ENCODE results near the gene LRMDA. TPM values are rescaled to one million over a fixed set of nuclear protein-coding genes. Genes with fewer than 3 reads are reported as not detected.

Gene LRMDA
- total and polyA plus RNA-seq, 10 of the 15 experiments (the other 5 are each of a cell fraction or from before 2014, with no cell fraction given): 0.07 to 0.54 (median 0.29) TPM; not detected in 4

DNA sequence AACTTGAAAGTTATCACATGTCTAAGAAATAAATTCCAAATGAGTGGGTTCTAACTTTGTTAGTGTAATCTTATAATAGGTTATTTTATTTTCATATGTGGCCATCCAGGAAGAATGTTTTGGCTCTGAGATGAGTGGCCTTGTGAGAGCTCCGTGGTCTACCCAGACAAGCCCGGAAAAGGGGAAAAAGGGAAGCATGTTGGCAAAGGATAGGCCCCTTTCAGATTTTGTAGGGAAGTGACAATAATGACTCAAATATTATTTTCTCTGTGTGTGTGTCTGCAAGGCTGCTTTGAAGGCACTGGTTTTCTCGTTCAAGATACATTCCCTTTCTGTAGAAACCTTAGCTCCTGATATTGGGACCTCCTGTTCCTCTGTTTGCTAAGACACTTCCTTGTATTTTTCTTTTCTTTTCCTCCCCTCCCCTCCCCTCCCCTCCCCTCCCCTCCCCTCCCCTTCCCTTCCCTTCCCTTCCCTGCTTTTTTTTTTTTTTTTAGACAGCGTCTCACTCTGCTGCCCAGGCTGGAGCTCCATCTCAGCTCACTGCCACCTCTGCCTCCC, 240.8 kb downstream of the LRMDA start:
- H3K79me2 ChIP-seq (ENCODE audit: control insufficient read depth, insufficient read depth, low read length): no peaks in the 10 kb centered on the region
- H3K9ac ChIP-seq (ENCODE audit: control insufficient read depth, insufficient read depth, low read length): no peak overlapping the region
- CTCF ChIA-PET: interaction anchor here (0.7 kb wide), 1 partner anchor 26 kb away, joined by 4 read pairs; no protein-coding TSS in a partner anchor
- no peaks in the 10 kb centered on the region for H4K20me1 ChIP-seq (ENCODE audit: control insufficient read depth, insufficient read depth)
- no peaks in the 10 kb centered on the region for H3K36me3 ChIP-seq (ENCODE audit: control insufficient read depth in 2 of 2, insufficient read depth in 2 of 2, low read length in 1 of 2)
- POLR2A ChIA-PET: no interaction called here
- WGBS (ENCODE audit: insufficient coverage, insufficient replicate concordance, low lambda C conversion rate, missing lambda C conversion rate): 22% methylated on average over 3 of the region's 4 CpGs
- intact Hi-C loops (cut with micrococcal nuclease; ENCODE audit: unreplicated experiment) (no loop called here), in situ Hi-C loops (cut with MboI) (no loop called here)
- H3K27ac ChIP-seq (ENCODE audit: control insufficient read depth, insufficient read depth): no peak overlapping the region
- BruUV-seq (replicated peaks): no TSS peak
- H3K4me2 ChIP-seq (ENCODE audit: control insufficient read depth, insufficient read depth): no peak overlapping the region
- H2AFZ ChIP-seq (ENCODE audit: control insufficient read depth, low read depth, low read length): no peak overlapping the region
- SMC1A ChIA-PET (ENCODE audit: uncharacterized antibody, unreplicated experiment): interaction anchor here (0.7 to 1.8 kb wide), 5 partner anchors 8 to 252 kb away, joined by 3 to 4 read pairs (median 3); no protein-coding TSS in a partner anchor
- FAIRE-seq (no peak), ATAC-seq (no peak), DNase-seq (ENCODE audit: low read depth, low spot score) (no peak)
- no peaks in the 10 kb centered on the region for H3K4me1 ChIP-seq (ENCODE audit: control insufficient read depth, insufficient read depth, low read length)
- RAD21 ChIA-PET (ENCODE audit: unreplicated experiment): no interaction called here
- H3K4me3 ChIP-seq: no peak overlapping the region
- TF ChIP-seq MYC (IDR thresholded peaks at IDR 0.05; ENCODE audit: insufficient read depth, insufficient read length, insufficient replicate concordance, low read length, severe bottlenecking): no peak
- no peak for TF ChIP-seq NR2C1 (IDR thresholded peaks at IDR 0.05)
- TF ChIP-seq, protein P1, sequence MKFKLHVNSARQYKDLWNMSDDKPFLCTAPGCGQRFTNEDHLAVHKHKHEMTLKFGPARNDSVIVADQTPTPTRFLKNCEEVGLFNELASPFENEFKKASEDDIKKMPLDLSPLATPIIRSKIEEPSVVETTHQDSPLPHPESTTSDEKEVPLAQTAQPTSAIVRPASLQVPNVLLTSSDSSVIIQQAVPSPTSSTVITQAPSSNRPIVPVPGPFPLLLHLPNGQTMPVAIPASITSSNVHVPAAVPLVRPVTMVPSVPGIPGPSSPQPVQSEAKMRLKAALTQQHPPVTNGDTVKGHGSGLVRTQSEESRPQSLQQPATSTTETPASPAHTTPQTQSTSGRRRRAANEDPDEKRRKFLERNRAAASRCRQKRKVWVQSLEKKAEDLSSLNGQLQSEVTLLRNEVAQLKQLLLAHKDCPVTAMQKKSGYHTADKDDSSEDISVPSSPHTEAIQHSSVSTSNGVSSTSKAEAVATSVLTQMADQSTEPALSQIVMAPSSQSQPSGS (IDR thresholded peaks at IDR 0.05; ENCODE audit: low read length): no peak
- no peak for TF ChIP-seq SIX5 (IDR thresholded peaks at IDR 0.05; ENCODE audit: low read depth, low read length, severe bottlenecking)
- no peak for TF ChIP-seq NRF1 (conservative IDR thresholded peaks at IDR 0.05; ENCODE audit: low read depth, low read length)
- no peaks in the 10 kb centered on the region for H3K9me3 ChIP-seq (replicated peaks; ENCODE audit: control insufficient read depth, insufficient read depth, low read length)
- H3K27me3 ChIP-seq (replicated peaks in 1 of 2; ENCODE audit: control insufficient read depth in 2 of 2, insufficient read depth in 2 of 2, low read length in 1 of 2): no peaks in the 10 kb centered on the region

DNA sequence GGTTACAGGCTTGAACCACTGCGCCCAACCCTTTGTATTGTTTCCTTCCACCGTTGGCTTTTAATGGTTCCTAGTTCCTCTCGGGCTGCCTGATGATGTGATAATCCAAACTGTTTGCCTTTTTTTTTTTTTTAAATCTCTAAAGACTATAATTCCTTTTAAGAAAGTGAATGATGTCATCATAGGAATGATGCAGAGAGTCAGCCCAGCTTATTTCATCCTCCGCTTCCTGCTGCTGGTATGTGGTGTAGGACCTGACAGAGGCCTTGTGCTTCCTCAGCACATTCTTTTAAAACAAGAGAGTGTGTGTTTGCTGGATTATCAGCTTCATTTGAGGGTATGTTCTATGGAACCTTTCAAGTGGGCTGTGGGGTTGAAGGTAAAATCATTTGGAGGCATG, 241.4 kb downstream of the LRMDA start:
- BruUV-seq (replicated peaks): no TSS peak
- Histone ChIP-seq H4K20me1 (ENCODE audit: control insufficient read depth, insufficient read depth) (no peaks in the 10 kb centered on the region), H3K79me2 (ENCODE audit: control insufficient read depth, insufficient read depth, low read length) (no peaks in the 10 kb centered on the region), H2AFZ (ENCODE audit: control insufficient read depth, low read depth, low read length) (no peak overlapping the region), H3K9me3 (replicated peaks; ENCODE audit: control insufficient read depth, insufficient read depth, low read length) (no peaks in the 10 kb centered on the region), H3K9ac (ENCODE audit: control insufficient read depth, insufficient read depth, low read length) (no peak overlapping the region), H3K27me3 (replicated peaks in 1 of 2; ENCODE audit: control insufficient read depth in 2 of 2, insufficient read depth in 2 of 2, low read length in 1 of 2) (no peaks in the 10 kb centered on the region), H3K27ac (ENCODE audit: control insufficient read depth, insufficient read depth) (no peak overlapping the region), H3K4me1 (ENCODE audit: control insufficient read depth, insufficient read depth, low read length) (no peaks in the 10 kb centered on the region), H3K4me3 (no peak overlapping the region), H3K36me3 (ENCODE audit: control insufficient read depth in 2 of 2, insufficient read depth in 2 of 2, low read length in 1 of 2) (no peaks in the 10 kb centered on the region), H3K4me2 (ENCODE audit: control insufficient read depth, insufficient read depth) (no peak overlapping the region)
- ChIA-PET RAD21 (ENCODE audit: unreplicated experiment) (no interaction called here), POLR2A (no interaction called here), SMC1A (ENCODE audit: uncharacterized antibody, unreplicated experiment) (interaction anchor here (1.8 kb wide), 2 partner anchors 9 to 33 kb away, joined by 4 to 6 read pairs; no protein-coding TSS in a partner anchor), CTCF (no interaction called here)
- 29% methylated on average over 4 of the region's 4 CpGs for WGBS (ENCODE audit: insufficient coverage, insufficient replicate concordance, low lambda C conversion rate, missing lambda C conversion rate)
- in situ Hi-C loops (cut with MboI) (no loop called here), intact Hi-C loops (cut with micrococcal nuclease; ENCODE audit: unreplicated experiment) (no loop called here)
- TF ChIP-seq, protein P2, sequence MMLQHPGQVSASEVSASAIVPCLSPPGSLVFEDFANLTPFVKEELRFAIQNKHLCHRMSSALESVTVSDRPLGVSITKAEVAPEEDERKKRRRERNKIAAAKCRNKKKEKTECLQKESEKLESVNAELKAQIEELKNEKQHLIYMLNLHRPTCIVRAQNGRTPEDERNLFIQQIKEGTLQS (IDR thresholded peaks at IDR 0.05; ENCODE audit: borderline replicate concordance, extremely low read depth, low read depth, low read length): no peak
- TF ChIP-seq STAT1 (conservative IDR thresholded peaks at IDR 0.05): no peak
- TF ChIP-seq, protein P3, sequence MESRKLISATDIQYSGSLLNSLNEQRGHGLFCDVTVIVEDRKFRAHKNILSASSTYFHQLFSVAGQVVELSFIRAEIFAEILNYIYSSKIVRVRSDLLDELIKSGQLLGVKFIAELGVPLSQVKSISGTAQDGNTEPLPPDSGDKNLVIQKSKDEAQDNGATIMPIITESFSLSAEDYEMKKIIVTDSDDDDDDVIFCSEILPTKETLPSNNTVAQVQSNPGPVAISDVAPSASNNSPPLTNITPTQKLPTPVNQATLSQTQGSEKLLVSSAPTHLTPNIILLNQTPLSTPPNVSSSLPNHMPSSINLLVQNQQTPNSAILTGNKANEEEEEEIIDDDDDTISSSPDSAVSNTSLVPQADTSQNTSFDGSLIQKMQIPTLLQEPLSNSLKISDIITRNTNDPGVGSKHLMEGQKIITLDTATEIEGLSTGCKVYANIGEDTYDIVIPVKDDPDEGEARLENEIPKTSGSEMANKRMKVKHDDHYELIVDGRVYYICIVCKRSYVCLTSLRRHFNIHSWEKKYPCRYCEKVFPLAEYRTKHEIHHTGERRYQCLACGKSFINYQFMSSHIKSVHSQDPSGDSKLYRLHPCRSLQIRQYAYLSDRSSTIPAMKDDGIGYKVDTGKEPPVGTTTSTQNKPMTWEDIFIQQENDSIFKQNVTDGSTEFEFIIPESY (IDR thresholded peaks at IDR 0.05): no peak
- no peak for TF ChIP-seq MYC (IDR thresholded peaks at IDR 0.05; ENCODE audit: insufficient read depth, insufficient read length, insufficient replicate concordance, low read length, severe bottlenecking)
- no peak for FAIRE-seq
- no peak for ATAC-seq
- no peak for DNase-seq (ENCODE audit: low read depth, low spot score)

All from GM12878 (cell line).